Heart right ventricle (tissue), 16 donors: ENCODE data around the gene AKAP8. TPM values are rescaled to one million over a fixed set of nuclear protein-coding genes. Genes with fewer than 3 reads are reported as not detected.
A peak's percentile ranks its signal among the peaks of the same experiment; 100 is the strongest.

Source experiments
- ATAC-seq, 8 donors: fragments of 200-7000 bp; cut with Tn5 transposase; one replicate each; pipeline ENCODE4 v1.9.1; 2020; ENCODE audit warnings: mild to moderate bottlenecking in 8 of 8, moderate library complexity in 8 of 8, moderate number of reproducible peaks in 1 of 8
- DNase-seq, 2 donors: peaks; one replicate each; pipeline ENCODE4 v3.0.0-alpha.2; 2020
- H3K27ac ChIP-seq, 10 donors: fragments of 200-600 bp; sonication (generic) in 2 of 10; one replicate each; pipeline versions ENCODE4 v1.5.0 to v1.8.0; 2020 to 2022; ENCODE audit warnings: mild to moderate bottlenecking in 3 of 10
- H3K27me3 ChIP-seq, 7 donors: fragments of 200-600 bp; one replicate each; pipeline ENCODE4 v1.8.0; 2021 to 2022; ENCODE audit warnings: mild to moderate bottlenecking in 2 of 7
- H3K36me3 ChIP-seq, 9 donors: fragments of 200-600 bp; sonication (generic) in 1 of 9; one replicate each; pipeline versions ENCODE4 v1.5.0 to v1.8.0; 2020 to 2022; ENCODE audit warnings: mild to moderate bottlenecking in 2 of 9
- H3K4me1 ChIP-seq, 9 donors: fragments of 200-600 bp; sonication (generic) in 1 of 9; one replicate each; pipeline versions ENCODE4 v1.5.0 to v1.8.0; 2020 to 2022; ENCODE audit warnings: mild to moderate bottlenecking in 4 of 9
- H3K4me3 ChIP-seq, 10 donors: fragments of 200-600 bp; sonication (generic) in 2 of 10; one replicate each; pipeline versions ENCODE4 v1.5.0 to v1.8.0; 2020 to 2022; ENCODE audit warnings: mild to moderate bottlenecking in 7 of 10, moderate library complexity in 2 of 10
- H3K9me3 ChIP-seq, 11 donors: fragments of 200-600 bp in 10 of 11; sonication (generic) in 2 of 11; one replicate each; pipeline versions ENCODE4 v1.5.0 to v1.8.0; 2013 to 2022; ENCODE audit warnings: mild to moderate bottlenecking in 2 of 11, control low read depth in 1 of 11, moderate library complexity in 1 of 11
- WGBS, 2 donors: extraction: QIAGEN DNeasy Blood & Tissue Kit; methylation state at CpG; one replicate each; pipeline ENCODE4 v1.1.7; 2013; ENCODE audit warnings: inconsistent platforms in 1 of 2; 5-methylcytosine and 5-hydroxymethylcytosine counted together
- intact Hi-C, 10 donors: fragments of 100-400 bp; cut with DNase I; formaldehyde crosslinking; loops; one replicate each; pipeline versions ENCODE4 v1.11.1 to v1.14.2; 2022
- polyA plus RNA-seq, 2 donors: library from polyadenylated mRNA; stranded (reverse); fragments of 200-250 nt; gene quantifications; one replicate each; pipeline ENCODE4 v1.2.3, GENCODE V29; 2013
- total RNA-seq, 10 donors: library from RNA; stranded (reverse); fragmentation: NEBNext Ultra II Directional in 3 of 10; extraction: Animal tissue kit (Norgen Biotek cat#: 25700) in 3 of 10; gene quantifications; one replicate each; pipeline versions ENCODE4 v1.2.1 to v1.2.4, GENCODE V29; 2021 to 2023
- TF ChIP-seq, protein P1 (sequence below), 9 donors: fragments of 200-600 bp; sonication (generic) in 2 of 9; IDR thresholded peaks; one replicate each; pipeline versions ENCODE4 v1.5.0 to v1.8.0; 2021 to 2022; ENCODE audit warnings: antibody characterized with exemption in 9 of 9, mild to moderate bottlenecking in 5 of 9, moderate library complexity in 1 of 9
- donor health status: Arrhythmogenic right ventricular cardiomyopathy.
- donor health status: ischemic (EF 13 %, LVEDD 7.1; RV severe dilation, severe dysfunction).
- donor health status: healthy with polysubstance abuse.
- donor health status: DM: no; HTN: yes; CAD: no.
- donor health status: DM: no; HTN: no; CAD: no.
- donor health status: ischemic (EF 25% LVEDD 6.9; RV normal size, moderate dysfunction).
- donor health status: ischemic (EF 25% LVEDD 5.7; RV mildly dilated, moderate dysfunction).
- donor health status: healthy.
- donor health status: DM: yes; HTN: yes; CAD: no.
- donor health status: Ischemic cardiomyopathy.
- donor health status: ischemic (EF 35%, LVEDD 5.7; RV mildly dilated, moderate dysfunction).
- donor health status: nonischemic (EF 11% LVEDD 7.7; RV severe dilation, severe dysfunction).
- donor health status: DM: yes; HTN: yes; CAD: no.
- donor health status: PGD.
- donor health status: ischemic (EF 29% LVEDD 5.4; RV normal size, mild dysfunction).
- donor health status: nonischemic (EF 23%, LVEDD 6.1; RV moderate dilation, normal function).

Gene AKAP8
- total and polyA plus RNA-seq, 12 donors: 12.8 to 32.2 (median 18.6) TPM

DNA sequence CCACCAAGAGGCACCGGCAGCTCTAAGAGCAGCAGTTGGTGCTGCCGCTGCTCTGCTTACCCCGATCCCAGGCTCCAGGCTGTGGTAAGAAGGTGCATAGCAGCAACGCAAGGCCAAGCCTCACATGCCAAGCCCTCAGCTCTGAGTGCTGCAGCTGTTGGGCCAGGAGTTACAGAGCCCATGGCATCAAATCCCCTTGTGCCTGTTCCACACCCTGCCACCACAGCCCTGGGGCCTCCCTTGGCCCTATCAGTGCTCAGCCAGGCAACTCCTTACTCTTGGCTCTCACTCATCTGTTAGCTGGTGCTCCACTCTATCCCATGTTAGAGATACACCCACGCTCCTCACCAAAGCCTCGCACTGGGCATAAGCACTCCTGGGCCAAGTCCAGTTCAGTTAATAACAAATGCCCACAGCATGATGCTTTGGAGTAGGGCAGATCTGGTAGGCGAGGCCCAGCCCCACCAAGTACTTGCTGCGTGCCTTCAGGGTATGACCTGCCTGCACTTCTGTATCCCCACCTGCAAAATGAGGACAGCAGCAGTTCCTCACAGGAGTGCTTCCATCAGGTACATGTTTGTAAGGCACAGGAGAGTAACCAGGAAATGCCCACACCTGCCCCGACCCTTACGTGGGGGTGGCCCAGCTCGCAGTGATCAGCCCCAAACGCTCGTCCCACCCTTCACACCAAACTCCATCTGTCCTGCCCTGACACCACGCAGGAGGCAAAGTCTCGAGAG is 23.0 kb upstream of the AKAP8 start:
- no peaks in the 10 kb centered on the region for H3K9me3 ChIP-seq
- peaks cover 9 to 78% (median 47%) of the 10 kb centered on the region in 9 donors for H3K36me3 ChIP-seq
- H3K27me3 ChIP-seq: no peaks in the 10 kb centered on the region
- H3K27ac ChIP-seq: peak overlapping the region in 8 of 10 donors; percentile 19 to 80 (median 60)
- ATAC-seq (peak; percentile 59 to 87 (median 70)), DNase-seq (peak in 1 of 2 donors; percentile 55)
- H3K4me3 ChIP-seq: no peak overlapping the region
- H3K4me1 ChIP-seq: peaks cover 24 to 77% (median 58%) of the 10 kb centered on the region in 9 donors
- TF ChIP-seq, protein P1, sequence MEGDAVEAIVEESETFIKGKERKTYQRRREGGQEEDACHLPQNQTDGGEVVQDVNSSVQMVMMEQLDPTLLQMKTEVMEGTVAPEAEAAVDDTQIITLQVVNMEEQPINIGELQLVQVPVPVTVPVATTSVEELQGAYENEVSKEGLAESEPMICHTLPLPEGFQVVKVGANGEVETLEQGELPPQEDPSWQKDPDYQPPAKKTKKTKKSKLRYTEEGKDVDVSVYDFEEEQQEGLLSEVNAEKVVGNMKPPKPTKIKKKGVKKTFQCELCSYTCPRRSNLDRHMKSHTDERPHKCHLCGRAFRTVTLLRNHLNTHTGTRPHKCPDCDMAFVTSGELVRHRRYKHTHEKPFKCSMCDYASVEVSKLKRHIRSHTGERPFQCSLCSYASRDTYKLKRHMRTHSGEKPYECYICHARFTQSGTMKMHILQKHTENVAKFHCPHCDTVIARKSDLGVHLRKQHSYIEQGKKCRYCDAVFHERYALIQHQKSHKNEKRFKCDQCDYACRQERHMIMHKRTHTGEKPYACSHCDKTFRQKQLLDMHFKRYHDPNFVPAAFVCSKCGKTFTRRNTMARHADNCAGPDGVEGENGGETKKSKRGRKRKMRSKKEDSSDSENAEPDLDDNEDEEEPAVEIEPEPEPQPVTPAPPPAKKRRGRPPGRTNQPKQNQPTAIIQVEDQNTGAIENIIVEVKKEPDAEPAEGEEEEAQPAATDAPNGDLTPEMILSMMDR (IDR thresholded peaks at IDR 0.05): no peak
- intact Hi-C loops: no loop called here
- WGBS, 2 donors: 64 to 70% methylated on average over 15 of the region's 15 CpGs

DNA sequence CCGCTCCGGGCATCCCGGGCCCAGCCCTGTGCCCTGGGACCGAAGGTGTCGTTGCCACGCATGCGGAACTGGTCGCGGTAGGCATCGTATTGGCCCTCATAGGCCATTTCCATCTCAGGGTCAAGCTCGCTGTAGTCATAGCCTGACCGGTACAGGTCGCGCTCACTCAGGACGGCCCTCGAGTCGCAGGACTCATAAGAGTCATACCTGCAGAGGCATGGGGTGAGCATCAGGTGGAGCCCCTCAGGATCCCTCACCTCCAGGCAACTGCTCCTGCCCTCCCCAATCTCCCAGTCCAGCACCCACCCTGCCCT is 21.8 kb upstream of the AKAP8 start:
- no peaks in the 10 kb centered on the region for H3K9me3 ChIP-seq
- TF ChIP-seq, protein P1 (IDR thresholded peaks at IDR 0.05): no peak
- H3K4me3 ChIP-seq: no peak overlapping the region
- peaks cover 24 to 67% (median 51%) of the 10 kb centered on the region in 9 donors for H3K4me1 ChIP-seq
- 95 to 96% methylated on average over 17 of the region's 17 CpGs for WGBS, 2 donors
- peak overlapping the region in 5 of 10 donors; percentile 6 to 68 (median 49) for H3K27ac ChIP-seq
- intact Hi-C loops: no loop called here
- ATAC-seq (no peak), DNase-seq (no peak)
- H3K27me3 ChIP-seq: no peaks in the 10 kb centered on the region
- peaks cover 12 to 91% (median 59%) of the 10 kb centered on the region in 9 donors for H3K36me3 ChIP-seq

DNA sequence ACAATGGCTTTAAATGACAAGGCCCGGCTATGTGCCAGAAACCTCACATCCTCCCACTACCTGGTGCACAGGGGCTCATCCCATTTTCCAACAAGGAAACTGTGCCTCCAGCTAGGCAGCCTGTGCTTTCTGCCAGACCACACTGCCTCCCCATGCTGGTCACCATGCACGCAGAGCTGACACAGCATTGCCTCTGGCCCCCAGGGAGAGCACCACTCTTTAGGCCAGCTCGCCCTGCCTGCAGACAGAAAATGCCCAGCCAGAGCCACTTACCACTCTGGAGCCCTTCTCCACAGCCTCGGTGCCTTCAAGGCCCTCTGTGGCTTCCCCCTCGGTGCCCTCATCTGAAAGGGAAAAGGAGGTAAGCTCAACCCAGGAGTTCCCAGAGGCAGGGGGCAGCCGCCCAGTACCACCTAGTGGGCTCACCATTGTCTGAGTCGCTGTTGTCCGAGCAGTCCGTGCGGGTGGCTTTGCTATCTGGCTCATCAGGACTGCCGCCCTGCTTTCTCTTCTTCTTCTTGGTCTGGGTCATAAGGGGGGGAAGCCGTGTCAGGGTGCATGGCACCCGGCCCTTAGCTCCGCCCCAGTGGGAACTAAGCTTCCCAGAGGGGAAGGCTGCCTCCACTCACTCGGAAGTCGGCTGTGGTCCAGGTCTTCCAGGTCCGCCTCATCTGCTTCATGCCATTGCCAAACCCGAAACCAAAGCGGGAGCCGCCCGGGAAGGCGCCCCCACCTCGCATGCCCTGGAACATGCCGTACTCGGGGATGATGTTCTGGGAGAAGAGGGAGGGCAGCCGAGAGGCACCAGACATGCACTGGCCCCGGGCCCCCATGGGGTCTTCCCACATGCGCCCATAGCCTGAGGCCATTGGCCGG is 21.2 kb upstream of the AKAP8 start:
- intact Hi-C loops: no loop called here
- TF ChIP-seq, protein P1 (IDR thresholded peaks at IDR 0.05): no peak
- WGBS, 2 donors: 76 to 88% methylated on average over 29 of the region's 29 CpGs
- ATAC-seq: no peak
- H3K36me3 ChIP-seq: peaks cover 12 to 93% (median 63%) of the 10 kb centered on the region in 9 donors
- H3K27me3 ChIP-seq: no peaks in the 10 kb centered on the region
- H3K4me1 ChIP-seq: peaks cover 24 to 61% (median 49%) of the 10 kb centered on the region in 9 donors
- H3K9me3 ChIP-seq: no peaks in the 10 kb centered on the region
- no peak overlapping the region for H3K4me3 ChIP-seq
- DNase-seq: no peak
- peak overlapping the region in 1 of 10 donors; percentile 13 for H3K27ac ChIP-seq

DNA sequence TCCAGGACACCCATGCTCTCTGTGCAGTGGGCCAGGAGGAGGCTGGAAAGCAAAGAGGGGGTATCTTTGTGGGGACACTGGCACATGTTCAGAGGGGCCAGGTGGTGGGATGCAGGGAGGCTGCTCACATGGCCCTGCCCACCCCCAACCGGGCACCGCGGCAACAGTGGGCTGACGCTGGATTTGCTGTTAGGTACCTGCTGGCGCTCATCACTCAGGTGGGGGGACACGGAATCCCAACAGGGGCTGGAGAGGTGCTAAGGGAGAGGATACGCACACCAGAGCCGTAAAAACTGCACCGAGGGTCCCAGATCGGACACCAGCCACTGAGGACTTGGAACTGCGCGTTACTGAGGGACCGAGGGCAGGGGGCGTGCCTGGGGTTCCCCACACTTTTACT is 20.0 kb upstream of the AKAP8 start:
- Histone ChIP-seq H3K36me3 (peaks cover 12 to 95% (median 63%) of the 10 kb centered on the region in 9 donors), H3K27ac (no peak overlapping the region), H3K4me1 (peaks cover 19 to 52% (median 42%) of the 10 kb centered on the region in 9 donors), H3K27me3 (no peaks in the 10 kb centered on the region), H3K9me3 (no peaks in the 10 kb centered on the region), H3K4me3 (no peak overlapping the region)
- DNase-seq: no peak
- intact Hi-C loops: no loop called here
- TF ChIP-seq, protein P1 (IDR thresholded peaks at IDR 0.05): no peak
- ATAC-seq: no peak
- 94 to 97% methylated on average over 14 of the region's 14 CpGs for WGBS, 2 donors
